ENCODE measurements around the gene PIK3R4.
A peak's percentile ranks its signal among the peaks of the same experiment; 100 is the strongest.

The PIK3R4 gene

DNA sequence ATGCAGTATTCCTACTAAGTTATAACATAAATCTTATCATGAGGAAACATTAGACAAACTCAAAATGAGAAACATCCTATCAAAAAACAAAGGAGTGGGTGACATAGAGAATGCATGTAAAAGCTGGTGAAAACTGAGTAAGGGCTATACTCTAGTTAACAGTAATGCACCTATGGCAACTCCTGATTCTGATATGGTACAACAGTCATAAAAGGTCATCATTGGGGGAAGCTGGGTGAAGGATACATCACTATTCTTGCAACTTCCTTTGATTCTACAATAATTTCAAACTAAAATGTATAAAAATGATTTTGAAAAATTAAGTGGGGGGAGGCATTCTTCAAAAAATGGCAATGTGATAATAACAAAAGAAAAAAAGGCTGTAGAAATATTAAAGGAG lies 6.8 kb downstream of the PIK3R4 start:
- no peak for DNase-seq

DNA sequence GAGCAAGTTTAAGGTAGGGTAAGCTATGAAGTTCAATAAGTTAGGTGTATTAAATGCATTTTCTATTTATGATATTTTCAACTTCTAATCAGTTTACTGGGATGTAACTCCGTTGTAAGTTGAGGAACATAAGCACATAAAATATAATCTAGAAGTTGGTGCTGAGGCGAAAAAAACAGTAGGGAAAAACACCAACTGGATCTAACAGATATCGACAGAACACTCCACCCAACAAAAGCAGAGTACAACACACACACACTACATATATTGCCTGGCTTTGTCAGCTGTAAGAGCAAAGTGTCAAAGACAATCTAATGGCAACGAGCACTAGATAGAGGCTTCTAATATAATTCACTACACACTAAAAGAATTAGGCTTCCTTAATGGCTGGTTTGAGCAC lies 8.4 kb downstream of the PIK3R4 start:
- no peak for DNase-seq

DNA sequence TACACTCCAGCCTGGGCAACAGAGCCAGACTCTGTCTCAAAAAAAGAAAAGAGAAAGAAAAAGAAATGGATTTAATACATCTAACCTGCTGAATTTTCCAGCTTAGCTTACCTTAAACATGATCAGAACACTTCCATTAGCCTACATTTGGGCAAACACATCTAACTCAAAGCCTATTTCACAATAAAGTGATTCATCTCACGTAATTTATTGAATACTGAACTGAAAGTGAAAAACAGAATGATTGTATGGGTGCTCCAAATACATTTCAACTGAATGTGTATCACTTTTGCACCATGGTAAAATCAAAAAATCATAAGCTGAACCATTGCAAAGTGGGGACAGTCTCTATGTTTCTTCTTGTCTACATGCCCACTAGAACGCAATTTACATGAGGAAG lies 9.0 kb downstream of the PIK3R4 start:
- DNase-seq, result no peak

DNA sequence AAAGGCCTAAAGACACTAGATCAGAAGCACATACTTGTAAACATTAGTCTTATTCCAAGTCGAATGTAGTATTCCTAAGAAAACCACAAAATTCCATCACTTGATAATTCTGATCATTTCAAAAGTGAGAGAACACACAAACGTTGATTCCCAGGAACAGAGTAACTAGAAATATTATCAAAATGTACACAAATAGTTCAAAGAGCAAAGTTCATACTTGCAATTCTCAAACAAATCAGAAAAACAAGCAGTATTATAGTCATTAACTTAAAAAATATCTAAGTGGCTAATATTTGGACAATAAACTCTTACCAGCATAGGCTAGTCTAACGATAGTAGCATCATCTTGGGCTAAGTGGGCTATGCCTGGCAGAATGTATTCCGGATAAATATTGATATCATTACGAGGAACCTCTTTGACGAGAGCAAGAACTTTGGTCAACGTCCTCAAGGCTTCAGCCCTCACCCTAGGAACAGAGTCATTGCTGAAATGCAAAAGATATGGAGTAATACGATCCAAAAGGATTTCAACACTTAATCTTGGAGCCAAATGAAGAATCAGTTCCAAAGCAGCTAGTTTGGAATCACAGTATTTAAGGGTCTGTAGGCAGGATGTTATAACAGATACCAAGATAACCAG lies 13.3 kb downstream of the PIK3R4 start:
- DNase-seq, result no peak

DNA sequence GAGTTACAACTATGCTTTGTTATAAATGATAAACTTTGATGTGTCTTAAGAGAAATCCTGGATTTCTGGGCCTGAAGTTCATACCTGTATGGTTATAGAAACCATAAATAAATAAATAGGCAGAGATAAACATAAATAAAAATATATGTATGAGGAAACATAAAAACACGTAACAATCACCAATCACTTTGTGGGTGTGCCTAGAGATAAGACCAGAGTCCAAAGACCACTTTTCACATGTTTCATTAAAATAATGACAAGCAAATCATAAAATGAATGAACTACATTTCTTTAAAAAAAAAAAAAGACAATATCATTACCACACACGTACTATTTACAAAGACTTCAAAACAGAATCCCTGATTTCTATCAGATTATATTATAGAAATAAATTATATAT lies 14.1 kb downstream of the PIK3R4 start:
- DNase-seq, result no peak

DNA sequence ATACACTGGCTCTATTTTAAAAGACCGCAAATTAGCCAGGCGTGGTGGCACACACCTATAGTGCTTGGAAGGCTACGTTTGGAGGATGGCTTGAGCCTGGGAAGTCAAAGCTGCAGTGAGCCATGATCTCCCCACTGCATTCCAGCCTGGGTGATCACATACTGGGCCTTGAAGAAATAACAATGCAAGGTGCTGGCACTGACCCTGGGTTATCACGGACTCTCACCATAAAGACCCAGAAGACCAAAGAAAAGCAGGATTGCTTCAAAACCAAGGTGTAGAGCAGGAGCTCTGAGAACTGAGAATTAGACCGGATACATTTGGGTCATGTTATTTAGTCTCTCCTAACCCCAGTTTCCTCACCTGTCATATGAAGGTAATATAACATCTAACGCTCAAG lies 14.8 kb downstream of the PIK3R4 start:
- no peak for DNase-seq

DNA sequence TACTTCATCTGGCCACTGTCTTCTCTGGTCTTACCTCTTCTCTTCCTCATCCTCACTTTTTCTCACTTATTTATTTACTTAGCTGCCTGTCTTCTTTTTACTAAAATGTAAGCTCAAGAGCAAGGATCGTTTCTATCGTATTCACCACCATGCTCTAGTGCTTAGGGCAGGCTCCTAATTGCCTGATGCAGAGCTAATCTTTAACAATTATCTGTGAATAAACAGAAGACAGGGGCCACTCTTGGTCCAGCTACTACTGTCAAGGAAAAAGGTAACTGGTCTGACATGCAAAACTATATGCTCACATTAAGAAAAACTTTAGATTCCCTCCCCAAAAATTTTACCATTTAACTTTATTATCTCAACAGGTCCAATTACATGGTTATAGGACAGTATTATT lies 17.5 kb downstream of the PIK3R4 start:
- DNase-seq, result no peak

DNA sequence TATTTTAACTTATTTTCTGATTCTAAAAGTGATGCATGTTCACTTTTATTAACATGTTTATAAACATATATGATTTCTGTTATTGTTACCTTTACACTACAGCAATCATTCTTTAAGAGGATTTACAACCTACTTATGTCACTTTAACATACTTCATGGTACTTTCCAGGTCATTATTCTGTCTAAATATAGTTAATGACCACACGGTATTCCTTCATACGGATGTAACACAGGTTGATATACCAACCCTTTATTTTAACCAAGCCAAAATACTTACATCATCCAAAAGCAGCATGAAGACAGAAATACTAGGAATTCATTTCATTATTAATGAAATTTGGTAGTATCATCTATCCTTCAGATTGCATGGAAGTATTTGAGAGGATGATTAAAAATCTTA lies 18.6 kb downstream of the PIK3R4 start:
- DNase-seq, result no peak

DNA sequence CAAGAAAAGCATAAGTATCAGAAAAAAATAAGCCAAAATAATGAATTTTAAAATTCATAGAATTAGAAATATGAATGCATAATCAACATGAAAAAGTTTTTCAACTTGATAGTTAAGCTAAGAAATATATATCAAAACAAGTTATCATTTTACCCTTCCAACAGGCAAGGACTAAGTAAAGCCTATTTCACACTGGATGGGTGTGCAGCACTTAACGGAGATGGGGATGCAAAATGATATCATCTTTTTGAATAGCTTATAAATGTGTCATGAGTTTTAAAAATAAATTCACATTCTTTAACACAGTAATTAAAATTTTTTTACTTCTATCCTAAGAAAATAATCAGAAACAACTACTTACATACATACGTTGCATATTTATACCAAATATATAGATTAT lies 20.9 kb downstream of the PIK3R4 start:
- DNase-seq, result no peak

DNA sequence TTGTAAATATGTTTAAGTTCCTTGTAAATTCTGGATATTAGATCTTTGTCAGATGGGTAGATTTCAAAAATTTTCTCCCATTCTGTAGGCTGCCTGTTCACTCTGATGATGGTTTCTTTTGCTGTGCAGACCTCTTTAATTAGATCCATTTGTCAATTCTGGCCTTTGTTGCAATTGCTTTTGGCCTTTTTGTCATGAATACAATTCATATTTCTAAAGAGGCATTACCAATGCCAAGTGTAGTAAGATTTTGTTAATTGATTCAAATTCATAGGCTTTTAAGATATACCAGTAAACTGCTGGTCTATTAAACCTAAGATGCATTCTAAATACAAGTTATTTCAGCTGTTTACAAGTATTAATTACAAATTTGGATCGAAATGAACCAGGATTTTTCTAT lies 31.0 kb downstream of the PIK3R4 start:
- no peak for DNase-seq

DNA sequence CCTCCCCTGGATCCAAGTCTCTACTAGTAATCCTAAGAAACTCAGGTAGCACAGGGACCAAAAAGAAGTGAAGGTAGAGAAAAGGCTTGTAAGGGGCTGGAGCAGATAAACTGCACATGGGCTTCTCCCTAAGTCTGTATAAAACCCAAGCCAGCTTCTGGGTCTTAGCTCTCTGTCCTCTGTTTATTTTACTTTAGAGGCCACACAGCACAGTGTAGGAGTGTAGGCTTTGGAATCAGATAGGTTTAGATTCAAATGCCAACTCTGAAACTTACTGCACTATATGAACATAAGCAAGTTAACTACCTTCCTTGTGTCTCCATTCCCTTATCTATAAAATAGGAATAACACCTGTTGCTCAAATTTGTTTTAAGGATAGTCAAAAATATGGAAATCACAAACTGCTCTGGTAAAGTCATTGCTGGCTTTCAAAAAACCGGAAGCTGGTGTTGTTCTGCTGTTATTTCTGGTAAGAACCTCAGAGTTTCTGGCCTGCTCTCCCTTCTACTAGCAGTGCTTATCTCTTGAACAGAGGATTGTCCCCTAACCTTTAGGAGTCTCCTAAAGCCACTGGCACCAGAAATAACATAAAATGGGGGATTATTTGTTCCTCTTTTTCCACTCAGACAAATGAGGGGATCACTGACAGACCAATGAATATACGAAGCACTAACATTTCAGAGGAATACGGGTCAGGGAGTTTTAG lies 33.8 kb downstream of the PIK3R4 start:
- no peak for DNase-seq

DNA sequence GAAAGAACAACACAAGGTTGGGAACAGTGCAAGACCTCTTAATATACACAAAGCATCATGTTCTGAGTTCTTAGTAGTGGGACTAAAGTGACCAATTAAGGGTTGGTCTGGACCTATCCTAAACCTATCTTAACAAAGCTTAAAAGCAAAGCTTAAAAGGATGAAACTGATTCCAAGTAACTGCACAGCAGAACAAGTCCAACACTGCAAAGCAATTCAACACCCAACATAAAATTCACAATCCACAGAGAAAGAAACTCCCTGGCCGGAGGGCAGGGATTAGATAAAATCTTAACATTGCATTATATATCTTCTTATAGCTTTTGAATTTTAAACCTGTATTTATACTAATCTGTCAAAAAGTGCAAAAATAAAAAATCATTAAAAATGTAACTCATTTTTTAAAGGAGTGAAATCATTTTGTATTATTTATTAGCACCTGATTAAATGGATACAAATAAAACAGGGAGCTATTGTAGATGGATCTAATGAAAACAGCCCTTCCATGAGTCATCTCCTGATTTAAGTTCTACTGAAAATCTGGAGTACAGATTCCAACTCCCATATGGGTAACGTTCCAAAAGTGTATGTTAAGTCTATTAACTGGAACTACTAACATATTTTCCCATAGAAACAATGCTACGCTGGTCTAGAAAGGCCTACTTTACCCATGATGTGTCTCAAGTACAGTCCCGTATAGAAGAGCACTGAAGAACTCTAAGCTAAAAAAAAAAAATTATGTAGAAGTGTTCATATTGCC lies 34.9 kb downstream of the PIK3R4 start:
- no peak for DNase-seq

DNA sequence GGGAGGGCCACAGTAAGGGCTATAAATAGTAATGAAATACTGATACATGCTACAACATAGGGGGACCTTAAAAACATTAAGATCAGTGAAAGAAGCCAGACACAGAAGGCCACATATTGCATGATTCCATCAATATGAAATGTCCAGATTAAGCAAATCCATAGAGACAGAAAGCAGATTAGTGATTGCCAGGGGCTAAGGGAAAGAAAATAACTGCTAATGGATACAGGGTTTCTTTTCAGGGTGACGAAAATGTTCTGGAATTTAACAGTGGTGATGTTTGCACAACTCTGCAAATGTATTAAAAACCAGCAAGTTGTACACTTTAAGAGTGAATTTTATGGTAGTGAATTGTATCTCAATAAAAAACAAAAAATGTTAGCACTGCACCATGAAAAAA lies 37.0 kb downstream of the PIK3R4 start:
- no peak for DNase-seq

DNA sequence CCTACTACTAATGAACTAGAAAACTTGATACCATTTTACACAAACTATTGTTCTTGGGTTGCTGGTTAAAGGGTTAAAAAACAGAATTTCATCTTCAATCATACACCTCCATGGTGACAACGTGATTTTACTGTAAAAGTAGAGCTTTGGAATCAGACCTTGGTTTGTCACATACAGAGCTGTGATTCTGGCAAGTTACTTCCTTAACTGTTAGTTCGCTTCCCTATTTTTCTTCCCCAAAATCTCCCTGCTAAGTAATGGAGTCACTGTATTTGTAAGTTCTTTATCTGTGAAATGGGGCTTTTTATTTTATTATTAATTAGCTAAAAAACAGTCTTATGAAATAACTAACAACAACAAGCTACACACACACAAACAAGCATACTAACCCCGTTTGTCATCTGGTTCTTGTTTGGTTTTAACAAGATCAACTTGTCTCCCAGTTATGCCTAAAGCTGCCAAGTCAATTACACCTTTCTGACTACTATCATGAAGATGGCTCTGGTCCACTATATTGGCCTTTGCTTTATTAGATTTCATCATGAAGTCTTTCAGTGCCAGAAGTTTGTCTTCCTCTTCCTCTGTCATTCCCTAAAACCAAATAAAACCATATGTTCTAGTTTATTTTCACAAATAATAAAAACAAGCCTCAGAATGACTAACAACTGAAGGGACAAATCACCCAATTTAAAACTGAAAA lies 38.6 kb downstream of the PIK3R4 start:
- no peak for DNase-seq

DNA sequence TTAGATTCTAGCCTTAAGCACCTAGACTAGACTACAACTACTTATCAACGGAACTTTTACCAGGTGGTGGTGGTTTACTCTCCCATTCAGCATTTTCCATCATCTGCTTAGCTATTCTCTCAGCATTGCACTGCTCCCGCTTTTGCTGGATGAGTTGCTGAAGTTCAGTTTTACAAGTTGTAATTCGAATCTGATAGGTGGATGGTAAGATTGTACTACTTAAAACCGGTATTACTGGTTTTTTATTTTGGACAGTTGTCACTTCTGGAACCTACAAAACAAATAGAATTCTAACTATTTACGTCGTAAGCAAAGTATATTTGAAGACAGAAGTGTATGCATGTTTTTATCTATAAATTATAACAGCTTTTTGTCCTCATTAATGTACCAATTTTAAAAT lies 41.1 kb downstream of the PIK3R4 start:
- DNase-seq, result no peak

DNA sequence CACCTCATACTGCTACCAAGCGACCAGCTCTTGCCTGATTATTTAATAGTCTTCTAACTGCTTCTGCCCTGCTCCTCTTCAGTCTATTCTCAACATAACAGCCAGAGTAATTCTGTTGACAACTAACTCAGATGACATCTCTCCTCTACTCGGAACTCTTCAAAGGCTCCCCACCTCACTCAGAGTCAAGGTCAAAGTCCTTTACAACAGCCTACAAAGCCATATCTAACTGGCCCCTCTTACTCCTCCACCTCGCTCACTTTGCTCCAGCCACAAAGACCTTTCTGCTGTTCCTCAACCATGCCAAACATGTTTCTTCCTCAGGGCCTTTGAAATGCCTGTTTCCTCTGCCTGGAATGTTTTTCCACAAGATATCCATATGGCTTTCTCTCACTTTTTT lies 43.6 kb downstream of the PIK3R4 start:
- DNase-seq, result no peak

DNA sequence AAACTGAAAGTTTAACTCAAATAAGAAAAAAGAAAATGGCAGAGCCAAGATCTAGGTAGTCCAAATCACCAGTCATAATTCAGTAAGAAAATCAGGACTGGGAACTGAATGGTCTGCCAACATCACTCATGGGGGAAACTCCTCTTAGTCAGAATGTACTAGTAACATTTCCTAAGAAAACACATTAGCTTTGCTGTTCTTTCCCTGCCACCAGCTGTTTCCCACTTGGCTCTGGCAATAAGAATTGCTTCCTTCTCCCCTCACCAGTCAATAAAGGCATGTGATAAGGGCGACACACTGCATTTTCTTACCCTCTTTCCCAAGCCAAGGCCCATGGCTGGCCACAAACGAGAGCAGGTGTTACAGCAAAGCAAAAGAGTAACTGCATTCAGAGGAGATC lies 46.1 kb downstream of the PIK3R4 start:
- DNase-seq, result no peak

DNA sequence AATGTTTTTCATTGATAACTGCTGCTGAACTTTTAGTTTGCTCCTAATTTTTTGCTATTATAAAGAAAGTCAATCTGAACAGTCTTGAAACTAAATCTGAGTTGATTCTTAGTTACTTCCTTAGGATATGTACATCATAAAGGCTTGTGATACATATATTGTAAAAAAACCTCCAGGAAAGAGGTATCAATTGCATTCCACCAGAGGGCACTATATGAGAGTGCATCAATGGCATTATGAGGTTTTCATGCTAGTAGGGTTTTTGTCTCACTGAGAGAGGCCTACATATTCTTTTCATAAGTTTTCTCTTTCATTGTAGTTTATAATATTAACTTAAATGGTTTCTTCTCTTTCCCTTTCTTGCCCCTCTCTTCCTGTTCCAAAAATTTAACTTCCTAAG lies 46.9 kb downstream of the PIK3R4 start:
- DNase-seq, result peak; percentile 1

DNA sequence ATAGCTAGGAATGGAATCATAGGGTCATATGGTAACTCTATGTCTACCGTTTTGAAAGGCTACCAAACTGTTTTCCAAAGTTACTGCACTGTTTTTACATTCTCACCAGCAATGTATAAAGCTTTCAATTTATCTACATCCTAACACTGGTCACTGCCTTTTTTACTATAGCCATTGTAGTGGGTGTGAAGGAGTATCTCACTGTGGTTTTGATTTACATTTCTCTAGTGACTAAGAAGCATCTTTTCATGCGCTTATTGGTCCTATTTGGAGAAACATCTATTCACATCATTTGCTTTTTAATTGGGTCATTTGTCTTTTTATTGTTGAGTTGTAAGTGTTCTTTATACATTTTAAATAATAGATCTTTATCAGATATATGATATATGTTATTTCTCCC lies 53.3 kb downstream of the PIK3R4 start:
- no peak for DNase-seq

DNA sequence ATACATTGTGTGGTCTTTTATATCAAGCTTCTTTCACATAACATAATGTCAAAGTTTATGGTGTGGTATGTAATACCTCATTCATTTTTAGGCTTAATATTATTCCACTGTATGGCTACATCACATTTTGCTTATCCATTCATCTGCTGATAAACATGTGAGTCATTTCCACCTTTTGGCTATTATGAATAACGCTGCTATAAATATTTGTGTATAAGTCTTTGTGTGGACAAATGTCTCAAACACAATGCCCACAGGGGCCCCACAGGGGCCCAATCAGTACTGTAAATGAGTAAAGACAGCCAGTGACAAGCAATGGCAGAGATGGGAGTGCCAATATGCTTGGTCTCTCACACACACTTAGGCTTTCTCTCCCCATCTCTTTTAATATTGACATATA lies 54.2 kb downstream of the PIK3R4 start:
- DNase-seq, result no peak

DNA sequence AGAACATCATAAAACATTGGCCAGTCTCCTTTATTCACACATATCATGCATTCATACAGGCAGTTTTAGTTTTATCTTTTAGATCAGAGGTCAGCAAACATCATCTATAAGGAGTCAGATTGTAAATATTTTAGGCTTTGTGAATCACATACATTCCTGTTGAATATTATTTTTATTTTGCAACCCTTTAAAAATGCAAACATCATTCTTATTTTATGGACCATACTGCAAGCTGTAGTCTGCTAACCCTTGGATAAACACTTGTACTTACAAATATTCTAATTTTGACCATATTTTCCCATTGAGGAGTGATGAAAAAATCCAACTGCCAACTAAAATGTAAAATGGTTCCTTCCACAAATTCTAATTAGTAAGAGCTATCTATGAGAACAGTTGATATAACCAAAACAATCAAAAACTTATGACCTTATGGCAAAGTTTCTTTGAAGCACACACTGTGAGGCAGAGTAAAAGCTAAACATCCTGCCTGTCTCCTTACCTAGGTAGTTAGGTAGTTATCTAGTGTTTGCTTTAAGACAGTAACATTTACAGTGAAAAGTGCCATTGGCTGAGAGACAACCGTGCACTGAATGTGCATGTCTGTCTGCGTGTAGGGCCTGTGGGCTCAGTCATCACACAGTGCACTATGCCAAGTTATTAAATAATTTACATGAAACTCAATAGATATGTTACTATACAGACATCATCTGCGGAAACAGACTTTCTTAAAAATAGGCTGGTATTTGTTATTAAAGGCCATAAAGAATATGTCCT lies 57.7 kb downstream of the PIK3R4 start:
- DNase-seq, result no peak

DNA sequence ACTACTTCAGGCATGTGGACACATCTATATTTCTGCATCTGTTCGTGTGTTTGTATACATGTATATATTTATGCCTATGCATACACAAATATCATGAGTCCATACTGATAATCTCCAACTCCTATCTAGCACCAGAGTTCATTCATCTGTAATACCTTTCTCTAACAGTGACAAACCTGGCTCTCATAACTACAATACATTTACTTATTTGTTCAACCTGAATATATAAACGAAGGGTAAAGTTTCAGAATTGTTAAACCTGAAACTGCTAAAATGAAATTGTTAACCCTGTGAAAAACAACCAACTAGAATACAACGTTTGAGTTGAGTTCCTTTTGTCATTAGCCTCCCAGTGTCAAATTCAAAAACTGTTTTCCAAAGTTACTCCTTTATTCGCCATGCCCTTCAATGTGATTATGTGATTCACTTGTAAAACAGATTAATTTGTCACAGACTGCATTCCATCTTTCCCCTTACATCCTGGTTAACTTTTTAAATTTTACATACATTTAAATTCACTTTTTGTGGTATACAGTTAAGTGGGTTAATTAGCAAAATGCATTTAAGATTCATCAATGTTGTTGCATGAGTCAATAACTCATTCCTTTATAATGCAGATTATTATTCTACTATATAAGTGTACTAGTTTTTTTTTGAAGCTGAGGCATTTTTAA lies 58.5 kb downstream of the PIK3R4 start:
- DNase-seq, result no peak

All from NCI-H2227 treated with DMSO at 0.1 percent for 48 hours (cell line).